K562 (cell line): ENCODE results near the gene IQGAP3. TPM values are rescaled to one million over a fixed set of nuclear protein-coding genes. Genes with fewer than 3 reads are reported as not detected.

Source experiments
- ATAC-seq: fragments of 200-7000 bp; cut with Tn5 transposase; 3 replicates; pipeline ENCODE4 v1.9.1; 2020; ENCODE audit warnings: moderate library complexity
- BruUV-seq: library from RNA; stranded (reverse); fragments of 400-500 nt; replicated peaks from 2 replicates; lab custom pipeline; 2021; lab: Mats Ljungman, UMichigan
- CTCF ChIA-PET: fragments of 300-600 bp; formaldehyde crosslinking; extraction: SDS; loops from one replicate; lab custom pipeline; 2021; ENCODE audit warnings: low intra/inter-chr PET ratio; lab: Yijun Ruan, JAX
- POLR2A ChIA-PET: fragments of 300-600, 350-650 bp; sonication (Branson Sonifier 250); formaldehyde crosslinking; extraction: SDS; loops from one replicate; lab custom pipeline; 2021; ENCODE audit warnings: antibody characterized with exemption, inconsistent platforms; lab: Yijun Ruan, JAX
- DNase-seq, 4 experiments: peaks; one replicate each; pipeline versions ENCODE4 v3.0.0 to v3.0.0-alpha.2; 2011 to 2018; ENCODE audit warnings: low spot score in 3 of 4, mixed read lengths in 3 of 4; ENCODE audit errors: extremely low read depth in 1 of 4
- FAIRE-seq: peaks from 2 replicates; lab custom pipeline; 2011; peaks lifted over from hg19 to GRCh38; lab: Jason Lieb, UNC
- H2AFZ ChIP-seq: 2 replicates; pipeline ENCODE4 v1.6.0; 2011; ENCODE audit warnings: low read depth, low read length, control low read depth, inconsistent platforms
- H3K27ac ChIP-seq: fragments of 200-600 bp; 3 replicates; pipeline ENCODE4 v1.8.0; 2011; ENCODE audit warnings: low read depth, mild to moderate bottlenecking, control low read depth, inconsistent platforms, low read length, moderate library complexity, mixed read lengths; ENCODE audit errors: extremely low read depth
- H3K27me3 ChIP-seq, 2 experiments: fragments of 300-600 bp in 1 of 2; 2 replicates in 1 of 2; 3 replicates in 1 of 2; pipeline versions ENCODE4 v1.6.0 to v1.8.0; 2011; ENCODE audit warnings: inconsistent platforms in 2 of 2, low read length in 2 of 2, mild to moderate bottlenecking in 1 of 2, mixed read lengths in 1 of 2, moderate library complexity in 1 of 2; ENCODE audit not compliant: control insufficient read depth in 2 of 2, insufficient read depth in 2 of 2
- H3K36me3 ChIP-seq: fragments of 300-600 bp; 3 replicates; pipeline ENCODE4 v1.8.0; 2011; ENCODE audit warnings: mild to moderate bottlenecking, low read length, inconsistent platforms; ENCODE audit not compliant: control insufficient read depth, insufficient read depth
- H3K4me1 ChIP-seq, 2 experiments: fragments of 200-600 bp in 1 of 2; replicated peaks in 1 of 2; 2 replicates in 1 of 2; 3 replicates in 1 of 2; pipeline versions ENCODE4 v1.5.1 to v1.8.0; 2011; ENCODE audit warnings: inconsistent platforms in 2 of 2, low read length in 2 of 2, mild to moderate bottlenecking in 1 of 2, mixed read lengths in 1 of 2, moderate library complexity in 1 of 2; ENCODE audit not compliant: control insufficient read depth in 2 of 2, insufficient read depth in 2 of 2
- H3K4me2 ChIP-seq: 2 replicates; pipeline ENCODE4 v1.6.1; 2011; ENCODE audit warnings: low read length, control low read depth, inconsistent platforms, mixed read lengths; ENCODE audit not compliant: insufficient read depth
- H3K4me3 ChIP-seq: fragments of 200-600 bp; sonication (generic), shearing (Covaris generic); 2 replicates; pipeline ENCODE4 v1.5.1; 2016; ENCODE audit warnings: control low read depth, inconsistent platforms
- H3K79me2 ChIP-seq: fragments of 200-600 bp; 3 replicates; pipeline ENCODE4 v1.8.0; 2011; ENCODE audit warnings: low read length, inconsistent platforms; ENCODE audit not compliant: control insufficient read depth, insufficient read depth
- H3K9ac ChIP-seq, 2 experiments: 2 replicates each; pipeline versions ENCODE4 v1.6.0 to v1.6.1; 2011; ENCODE audit warnings: low read depth in 2 of 2, low read length in 2 of 2, control low read depth in 1 of 2, inconsistent platforms in 1 of 2, mild to moderate bottlenecking in 1 of 2, mixed read lengths in 1 of 2; ENCODE audit not compliant: insufficient read depth in 1 of 2
- H3K9me1 ChIP-seq: one replicate; pipeline ENCODE4 v1.6.0; 2011; ENCODE audit warnings: inconsistent platforms, mild to moderate bottlenecking, low read length, moderate library complexity; ENCODE audit not compliant: control insufficient read depth, insufficient read depth
- H3K9me3 ChIP-seq: replicated peaks from 2 replicates; pipeline ENCODE4 v1.5.1; 2011; ENCODE audit warnings: low read depth, low read length, inconsistent platforms; ENCODE audit not compliant: control insufficient read depth, insufficient read depth
- H4K20me1 ChIP-seq: replicated peaks from 2 replicates; pipeline ENCODE4 v1.6.1; 2011; ENCODE audit warnings: low read length, inconsistent platforms, mixed read lengths; ENCODE audit not compliant: control insufficient read depth, insufficient read depth
- ADNP ChIP-seq: fragments of 200-800 bp; sonication (Bioruptor generic); IDR thresholded peaks from 2 replicates; pipeline ENCODE4 v1.6.1; 2016; ENCODE audit warnings: missing genetic modification characterization, missing compliant biosample characterization
- BCOR ChIP-seq: fragments of 450-650 bp; IDR thresholded peaks from 2 replicates; pipeline ENCODE4 v1.6.1; 2016
- CBX1 ChIP-seq: sonication (generic); IDR thresholded peaks from 2 replicates; pipeline ENCODE4 v1.6.1; 2016; ENCODE audit warnings: antibody characterized with exemption, low read depth, mild to moderate bottlenecking
- CHD4 ChIP-seq: fragments of 200-600 bp; sonication (generic); IDR thresholded peaks from 3 replicates; pipeline ENCODE4 v1.6.1; 2012; ENCODE audit warnings: low read depth, mild to moderate bottlenecking, mixed read lengths, low read length, inconsistent platforms; ENCODE audit not compliant: insufficient read depth, insufficient replicate concordance, poor library complexity, severe bottlenecking
- HDAC2 ChIP-seq: fragments of 450-650 bp; IDR thresholded peaks from 2 replicates; pipeline ENCODE4 v1.6.1; 2016; ENCODE audit warnings: mild to moderate bottlenecking
- HDGF ChIP-seq: fragments of 450-650 bp; IDR thresholded peaks from 2 replicates; pipeline ENCODE4 v1.6.1; 2016
- KDM1A ChIP-seq, 2 experiments: fragments of 450-650 bp; IDR thresholded peaks; 2 replicates each; pipeline ENCODE4 v1.6.1; 2016; ENCODE audit warnings: mild to moderate bottlenecking in 2 of 2
- NCOA4 ChIP-seq: fragments of 450-650 bp; IDR thresholded peaks from 2 replicates; pipeline ENCODE4 v1.6.1; 2018; ENCODE audit warnings: mild to moderate bottlenecking; ENCODE audit not compliant: partially characterized antibody
- NR2C1 ChIP-seq, 2 experiments: fragments of 450-650 bp; IDR thresholded peaks; 2 replicates each; pipeline ENCODE4 v1.6.1; 2017; ENCODE audit warnings: mild to moderate bottlenecking in 2 of 2, antibody characterized with exemption in 1 of 2, inconsistent platforms in 1 of 2, missing compliant biosample characterization in 1 of 2, missing genetic modification characterization in 1 of 2
- POLR2A ChIP-seq: fragments of 450-650 bp; conservative IDR thresholded peaks from 2 replicates; pipeline ENCODE4 v1.6.1; 2016
- RBM25 ChIP-seq: fragments of 200-400 bp; formaldehyde crosslinking; IDR thresholded peaks from 2 replicates; pipeline ENCODE4 v1.6.1; 2018; ENCODE audit warnings: low read length, low read depth, moderate library complexity; ENCODE audit not compliant: severe bottlenecking
- RCOR1 ChIP-seq, 2 experiments: IDR thresholded peaks; 2 replicates each; pipeline ENCODE4 v1.6.1; 2012; ENCODE audit warnings: low read depth in 2 of 2, low read length in 2 of 2, borderline replicate concordance in 1 of 2, improper control_type of control experiment in 1 of 2
- SIN3B ChIP-seq: fragments of 450-650 bp; IDR thresholded peaks from 2 replicates; pipeline ENCODE4 v1.6.1; 2017; ENCODE audit warnings: low read depth, mild to moderate bottlenecking, moderate library complexity
- SMARCA5 ChIP-seq: fragments of 450-650 bp; IDR thresholded peaks from 2 replicates; pipeline ENCODE4 v1.6.1; 2016
- SRSF9 ChIP-seq: fragments of 200-400 bp; formaldehyde crosslinking; IDR thresholded peaks from 2 replicates; pipeline ENCODE4 v1.6.1; 2017; ENCODE audit warnings: low read depth, low read length, borderline replicate concordance
- SUPT5H ChIP-seq: fragments of 450-650 bp; IDR thresholded peaks from 2 replicates; pipeline ENCODE4 v1.6.1; 2016
- XRCC5 ChIP-seq: fragments of 200-400 bp; formaldehyde crosslinking; IDR thresholded peaks from 2 replicates; pipeline ENCODE4 v1.6.1; 2017; ENCODE audit warnings: low read depth, mild to moderate bottlenecking, low read length
- WGBS: fragments of 100-300 bp; shearing (Covaris generic); methylation state at CpG from one replicate; pipeline ENCODE4 v1.1.6; 2016; ENCODE audit warnings: low coverage, mixed read lengths; ENCODE audit not compliant: insufficient coverage; ENCODE audit errors: missing lambda C conversion rate; 5-methylcytosine and 5-hydroxymethylcytosine counted together
- in situ Hi-C: fragments of 300-500 bp; cut with MboI; formaldehyde crosslinking; loops from 4 replicates; pipeline ENCODE4 v1.15.0; 2018; ENCODE audit warnings: inconsistent platforms, mixed read lengths
- intact Hi-C: fragments of 100-400 bp; cut with micrococcal nuclease; formaldehyde crosslinking; loops from 2 replicates; pipeline ENCODE4 v1.14.2; 2022
- polyA plus RNA-seq, 8 experiments: library from polyadenylated mRNA; depleted of rRNA in 4 of 8; stranded (reverse) in 5 of 8; unstranded in 3 of 8; fragments of >200 nt; fragmentation: Nextera tagmentation in 2 of 8; fragmentation: Illumina TruSeq in 1 of 8; extraction: Ambion mirVana in 2 of 8; extraction: Trizol in 1 of 8; gene quantifications; 2 replicates each; pipeline versions ENCODE4 v1.2.1 to v1.2.3, GENCODE V29; 2011 to 2014; ENCODE audit warnings: inconsistent platforms in 1 of 8, missing spikeins in 1 of 8
- total RNA-seq, 7 experiments: library from RNA; depleted of rRNA in 6 of 7; stranded (reverse); fragments of >200 nt in 6 of 7; fragmentation: Illumina TruSeq in 2 of 7; extraction: Trizol in 2 of 7; gene quantifications; 2 replicates each; pipeline versions ENCODE4 v1.2.1 to v1.2.3, GENCODE V29; 2011 to 2021; ENCODE audit warnings: low replicate concordance in 1 of 7

The IQGAP3 gene
- total and polyA plus RNA-seq, 9 of the 15 experiments (the other 6 are each of a cell fraction or from before 2014, with no cell fraction given), result 1.4 to 16.6 (median 11.9) TPM

- H3K4me3 ChIP-seq, result peak overlapping the region; percentile 88; the same call in 1 of the 2 replicates
- no peak for FAIRE-seq
- POLR2A ChIA-PET, result interaction anchor here (0.6 to 2.6 kb wide), 13 partner anchors 7 to 869 kb away, joined by 3 to 13 read pairs (median 4); partner anchors contain the start of genes GPATCH4 and TTC24
- in situ Hi-C loops (no loop called here), intact Hi-C loops (no loop called here)
- H3K79me2 ChIP-seq, result peaks cover 26% of the 10 kb centered on the region
- DNase-seq, result no peak
- H3K27me3 ChIP-seq, result no peaks in the 10 kb centered on the region
- no TSS peak for BruUV-seq
- peak overlapping the region in 1 of 2 experiments; percentile 88; a peak in 3 of 4 replicates for H3K9ac ChIP-seq
- no peaks in the 10 kb centered on the region for H3K9me1 ChIP-seq
- ATAC-seq, result no peak
- peak; percentile 94 for TF ChIP-seq BCOR
- no peak for TF ChIP-seq XRCC5
- TF ChIP-seq SRSF9, result no peak
- peak; percentile 96 for TF ChIP-seq RBM25
- no peak for TF ChIP-seq SIN3B
- TF ChIP-seq NCOA4, result no peak
- TF ChIP-seq HDGF, result no peak
- TF ChIP-seq POLR2A, result peak; percentile 15; the same call in 1 of the 2 replicates
- peak; percentile 67 for TF ChIP-seq SMARCA5
- TF ChIP-seq SUPT5H, result peak; percentile 11
- peak; percentile 58; the same call in 1 of the 2 replicates for TF ChIP-seq ADNP (tag)
- TF ChIP-seq CBX1, result 0 out of 2 replicates have a peak, but pooled peaks have one; percentile 48
- peak in 1 of 2 experiments; percentile 38; a peak in 1 of 4 replicates for TF ChIP-seq RCOR1 (IDR thresholded peaks at IDR 0.05; ENCODE audit: borderline replicate concordance in 1 of 2, low read depth in 2 of 2, low read length in 2 of 2)
- TF ChIP-seq KDM1A (IDR thresholded peaks at IDR 0.05), result peak; percentile 68 to 73
- peak; percentile 86 for TF ChIP-seq CHD4
- TF ChIP-seq NR2C1 (IDR thresholded peaks at IDR 0.05), result no peak
- no peak for TF ChIP-seq NR2C1 (tag; IDR thresholded peaks at IDR 0.05)
- 0 out of 2 replicates have a peak, but pooled peaks have one; percentile 35 for TF ChIP-seq HDAC2
- TF ChIP-seq, all 486 proteins: peak for 11
- WGBS, result 78% methylated on average over 8 of the region's 8 CpGs
- Histone ChIP-seq H3K27ac (no peak overlapping the region), H3K36me3 (peaks cover 60% of the 10 kb centered on the region), H4K20me1 (no peaks in the 10 kb centered on the region), H3K4me1 (peaks cover 7 to 15% of the 10 kb centered on the region in 2 experiments; a peak in 4 of 5 replicates), H3K4me2 (peak overlapping the region; percentile 96; the same call in 1 of the 2 replicates), H3K9me3 (no peaks in the 10 kb centered on the region), H2AFZ (no peak overlapping the region)
- CTCF ChIA-PET, result no interaction called here
Measured at GRCh38 chr1:156592910-156593660, 20.7 kb upstream of the IQGAP3 start.
